SK-MEL-5 (cell line): ENCODE measurements around the gene CDK3. TPM values are rescaled to one million over a fixed set of nuclear protein-coding genes. Genes with fewer than 3 reads are reported as not detected.

Experiments
- DNase-seq: peaks from one replicate; pipeline ENCODE4 v3.0.0-alpha.2; 2016; ENCODE audit warnings: low read depth, low spot score
- in situ Hi-C: cut with HindIII; loops from 2 replicates; pipeline ENCODE4 v1.10.0; 2016; ENCODE audit warnings: low sequenced_read_pairs, high pct_unique_total_duplicates, low pct_unique_long_range_greater_than_20kb
- total RNA-seq: library from RNA; depleted of rRNA; stranded (reverse); fragments of >200 nt; shearing (Covaris generic); gene quantifications from 2 replicates; pipeline ENCODE4 v1.2.3, GENCODE V29; 2014

The CDK3 gene
- total RNA-seq, 1 experiment from 2014 or later = 4.3 TPM

DNA sequence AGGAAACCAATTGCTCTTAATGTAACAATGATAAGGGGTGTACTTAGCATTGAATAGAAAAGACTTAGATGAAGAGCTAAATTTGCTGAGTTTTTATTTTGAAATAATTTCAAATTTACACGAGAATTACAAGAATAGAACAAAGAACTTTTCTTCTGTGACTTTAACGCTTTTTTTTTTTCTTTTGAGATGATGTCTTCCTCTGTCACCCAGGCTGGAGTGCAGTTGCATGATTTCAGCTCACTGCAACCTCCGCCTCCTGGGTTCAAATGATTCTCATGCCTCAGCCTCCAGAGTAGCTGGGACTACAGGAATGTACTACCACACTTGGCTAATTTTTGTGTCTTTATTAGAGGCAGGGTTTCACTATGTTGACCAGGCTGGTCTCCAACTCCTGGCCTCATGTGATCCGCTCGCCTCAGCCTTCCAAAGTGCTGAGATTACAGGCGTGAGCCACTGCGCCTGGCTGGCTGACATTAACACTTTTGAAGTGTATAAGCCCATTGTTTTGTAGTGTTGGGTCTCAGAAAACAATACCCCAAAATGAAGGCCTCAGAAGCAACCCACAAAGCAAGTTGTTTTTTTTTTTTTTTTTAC is 19.5 kb upstream of the CDK3 start:
- DNase-seq = no peak
- in situ Hi-C loops = no loop called here

DNA sequence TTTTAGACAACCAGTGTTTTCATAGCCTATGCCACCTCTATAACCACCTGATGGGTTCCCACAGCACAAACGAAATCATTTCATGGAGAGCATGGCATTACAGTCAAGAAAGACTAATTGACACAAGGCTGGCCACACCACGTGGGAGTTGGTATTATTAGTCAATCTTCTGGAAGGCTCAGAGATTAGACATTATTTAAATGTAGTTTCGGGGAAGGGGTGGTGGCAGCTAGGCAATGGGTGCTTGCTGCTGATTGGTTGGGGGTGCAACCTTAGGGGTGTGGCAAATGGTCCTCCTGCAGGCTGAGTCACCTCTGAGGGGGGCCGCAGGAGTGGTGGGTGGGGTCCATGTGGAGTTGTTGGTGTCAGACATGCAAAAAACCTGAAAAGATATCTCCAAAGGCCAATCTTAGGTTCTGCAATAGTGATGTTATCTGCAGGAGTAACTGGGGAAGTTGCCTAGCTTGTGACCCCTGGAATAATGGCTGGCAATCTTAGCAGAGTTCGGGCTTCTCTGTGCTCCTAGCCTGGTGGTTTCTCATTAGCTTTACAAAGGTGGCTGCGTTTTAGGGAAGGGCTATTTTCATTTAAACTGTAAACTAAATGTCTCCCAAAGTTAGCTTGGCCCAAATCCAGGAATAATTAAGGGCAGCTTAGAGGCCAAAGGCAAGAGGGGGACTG is 17.0 kb upstream of the CDK3 start:
- no peak for DNase-seq
- in situ Hi-C loops = no loop called here

DNA sequence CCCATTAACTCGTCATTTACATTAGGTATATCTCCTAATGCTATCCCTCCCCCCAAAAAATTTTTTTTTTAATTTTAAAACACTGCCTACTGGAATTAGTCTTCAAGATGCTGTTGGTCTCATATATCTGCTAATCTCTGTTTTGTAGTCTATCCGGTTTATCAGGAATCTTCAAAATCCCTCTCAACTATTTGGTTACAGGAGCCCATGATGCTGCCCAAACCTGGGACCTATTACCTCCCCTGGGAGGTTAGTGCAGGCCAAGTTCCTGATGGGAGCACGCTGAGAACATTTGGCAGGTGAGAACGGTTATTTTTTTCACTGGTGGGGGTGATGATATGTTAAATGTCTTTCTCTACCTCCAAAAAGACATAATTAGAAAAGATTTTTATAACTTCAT is 14.7 kb upstream of the CDK3 start:
- in situ Hi-C loops = no loop called here
- DNase-seq = no peak

GRCh38 chr17:75987041-75987440 is 13.6 kb upstream of the CDK3 start:
- in situ Hi-C loops = no loop called here
- DNase-seq = no peak

DNA sequence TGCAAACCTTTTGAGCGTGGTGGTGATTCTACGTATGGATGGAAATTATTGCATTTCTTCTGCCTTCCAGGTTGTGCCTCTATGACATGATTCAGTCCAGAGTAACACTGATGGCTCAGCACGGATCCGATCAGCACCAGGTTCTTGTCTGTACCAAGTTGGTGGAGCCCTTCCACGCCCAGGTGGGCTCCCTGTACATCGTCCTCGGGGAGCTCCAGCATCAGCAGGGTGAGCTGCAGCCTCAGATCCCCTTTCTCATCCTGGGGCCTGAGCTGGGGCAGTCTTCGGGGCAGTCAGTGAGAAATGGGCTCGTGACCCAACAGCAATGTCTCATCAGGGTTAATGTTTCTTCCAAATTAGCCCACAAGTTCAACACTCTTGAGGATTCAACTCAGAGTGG is 9.3 kb upstream of the CDK3 start:
- no peak for DNase-seq
- in situ Hi-C loops = no loop called here

DNA sequence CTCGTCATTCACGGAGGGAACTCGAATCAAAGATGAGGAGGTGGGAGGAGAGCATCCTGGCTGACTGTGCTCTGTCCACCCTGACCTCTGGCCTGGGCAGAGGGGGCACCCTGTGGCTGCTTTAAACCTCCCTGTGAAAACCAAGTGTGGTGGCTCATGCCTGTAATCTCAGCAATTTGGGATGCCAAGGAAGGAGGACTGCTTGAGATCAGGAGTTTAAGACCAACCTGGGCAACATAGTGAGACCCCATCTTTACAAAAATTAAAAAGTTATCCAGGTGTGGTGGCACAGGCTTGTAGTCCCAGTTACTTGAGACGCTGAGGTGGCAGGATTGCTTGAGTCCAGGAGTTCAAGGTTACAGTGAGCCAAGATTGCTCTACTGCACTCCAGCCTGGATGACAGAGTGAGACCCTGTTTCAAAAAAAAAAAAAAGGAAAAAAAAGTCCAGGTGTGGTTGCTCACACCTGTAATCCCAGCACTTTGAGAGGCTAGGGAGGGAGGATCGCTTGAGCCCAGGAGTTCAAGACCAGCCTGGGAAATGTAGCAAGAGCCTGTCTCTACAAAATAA is 5.8 kb upstream of the CDK3 start:
- in situ Hi-C loops = no loop called here
- no peak for DNase-seq

GRCh38 chr17:75995385-75995925 is 5.2 kb upstream of the CDK3 start:
- in situ Hi-C loops = no loop called here
- no peak for DNase-seq

DNA sequence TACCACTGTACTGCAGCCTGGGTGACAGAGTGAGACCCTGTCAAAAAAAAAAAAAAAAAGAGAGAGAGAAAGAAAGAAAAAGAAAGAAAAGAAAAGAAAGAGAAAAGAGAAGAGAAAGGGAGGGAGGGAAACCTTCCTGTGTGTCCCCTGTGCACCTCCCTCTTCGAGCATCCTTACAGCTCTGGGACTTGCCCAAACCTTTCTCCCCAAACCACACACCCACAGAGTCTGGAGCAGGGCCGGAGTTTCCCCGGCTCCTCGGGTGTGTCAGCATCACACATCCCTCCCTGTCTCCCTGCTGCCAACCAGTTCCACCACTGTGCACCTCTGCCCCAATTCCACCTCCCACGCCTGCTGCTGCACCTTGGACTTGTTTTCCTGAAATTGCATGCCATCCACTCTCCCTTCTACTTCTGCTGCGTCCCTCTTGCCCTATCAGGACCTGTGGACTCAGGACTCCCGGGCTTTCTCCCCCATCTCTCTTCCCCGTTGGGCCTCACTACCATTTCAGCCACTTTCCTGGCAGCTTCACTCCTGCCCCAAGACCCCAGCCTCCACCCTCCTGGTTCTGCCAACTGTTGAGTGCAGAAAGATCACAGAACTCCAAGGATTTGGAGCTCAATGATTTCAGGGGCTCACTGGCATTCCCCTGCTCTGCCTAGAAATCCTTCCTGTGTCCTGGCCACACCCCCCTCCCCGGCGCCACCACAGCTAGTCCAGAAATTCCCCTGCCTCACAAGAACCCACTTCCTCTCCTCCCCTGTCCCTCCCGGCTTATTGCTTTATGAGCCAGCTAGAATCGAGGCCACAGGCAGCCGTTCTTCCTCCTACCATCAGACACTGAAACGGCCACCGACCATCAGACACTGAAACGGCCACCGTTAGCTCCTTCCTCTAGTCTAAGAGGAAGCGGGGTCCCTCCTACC is 3.7 kb upstream of the CDK3 start:
- in situ Hi-C loops = no loop called here
- peak; percentile 35 for DNase-seq

GRCh38 chr17:75998327-75998795 is 2.3 kb upstream of the CDK3 start:
- in situ Hi-C loops = no loop called here

GRCh38 chr17:76000016-76000754 is 470 bp upstream of the CDK3 start:
- in situ Hi-C loops = no loop called here
- DNase-seq = peak; percentile 78

More at GRCh38 chr17:75998327-75998795, 2.3 kb upstream of the CDK3 start:
- peak; percentile 43 for DNase-seq

GRCh38 chr17:76002100-76002499 is 1.4 kb downstream of the CDK3 start:
- DNase-seq = no peak
- in situ Hi-C loops = no loop called here

GRCh38 chr17:76003915-76004314 is 3.3 kb downstream of the CDK3 start:
- DNase-seq = no peak
- in situ Hi-C loops = no loop called here

- no peak for DNase-seq
- in situ Hi-C loops = no loop called here
These were observed 4.2 kb downstream of the CDK3 start for GRCh38 chr17:76004750-76005262.

DNA sequence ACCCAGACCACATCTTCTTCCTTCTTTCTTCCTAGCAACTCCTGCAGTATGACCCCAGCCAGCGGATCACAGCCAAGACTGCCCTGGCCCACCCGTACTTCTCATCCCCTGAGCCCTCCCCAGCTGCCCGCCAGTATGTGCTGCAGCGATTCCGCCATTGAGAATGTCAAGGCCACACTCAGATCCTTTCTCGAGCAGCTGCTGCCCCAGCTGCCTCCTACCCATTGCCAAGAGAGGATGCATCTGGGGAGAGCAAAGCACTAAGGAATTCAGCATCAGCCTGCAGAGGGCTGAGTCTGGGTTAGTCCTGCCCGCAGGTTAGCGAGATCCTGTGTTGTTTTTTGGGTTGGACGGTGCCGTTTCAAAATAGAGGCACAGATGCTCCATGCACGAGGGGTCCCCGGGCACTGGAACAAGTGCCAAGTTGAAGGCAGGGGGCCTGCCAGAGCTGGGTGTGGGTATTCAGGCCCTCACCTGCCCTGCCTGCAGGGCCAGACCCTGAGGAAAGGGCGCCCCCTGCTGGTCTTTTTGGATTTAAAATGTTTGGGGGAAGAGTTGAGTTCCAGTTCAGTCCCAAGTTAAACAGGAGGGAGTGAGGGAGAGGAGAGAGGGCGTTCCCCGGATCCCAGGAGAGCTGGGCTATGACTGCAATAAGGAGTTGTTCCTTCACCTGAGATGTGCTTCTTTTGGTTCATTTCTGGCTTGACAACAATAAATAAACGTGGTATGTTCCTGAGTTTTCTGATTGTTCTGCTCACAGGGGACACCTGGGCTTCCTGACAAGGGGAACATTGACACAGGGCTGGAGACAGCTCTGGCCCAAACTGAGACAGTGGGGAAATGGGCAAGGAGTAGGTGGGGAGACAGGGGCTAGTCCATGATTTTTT is 4.9 kb downstream of the CDK3 start:
- DNase-seq = peak; percentile 92
- in situ Hi-C loops = no loop called here

DNA sequence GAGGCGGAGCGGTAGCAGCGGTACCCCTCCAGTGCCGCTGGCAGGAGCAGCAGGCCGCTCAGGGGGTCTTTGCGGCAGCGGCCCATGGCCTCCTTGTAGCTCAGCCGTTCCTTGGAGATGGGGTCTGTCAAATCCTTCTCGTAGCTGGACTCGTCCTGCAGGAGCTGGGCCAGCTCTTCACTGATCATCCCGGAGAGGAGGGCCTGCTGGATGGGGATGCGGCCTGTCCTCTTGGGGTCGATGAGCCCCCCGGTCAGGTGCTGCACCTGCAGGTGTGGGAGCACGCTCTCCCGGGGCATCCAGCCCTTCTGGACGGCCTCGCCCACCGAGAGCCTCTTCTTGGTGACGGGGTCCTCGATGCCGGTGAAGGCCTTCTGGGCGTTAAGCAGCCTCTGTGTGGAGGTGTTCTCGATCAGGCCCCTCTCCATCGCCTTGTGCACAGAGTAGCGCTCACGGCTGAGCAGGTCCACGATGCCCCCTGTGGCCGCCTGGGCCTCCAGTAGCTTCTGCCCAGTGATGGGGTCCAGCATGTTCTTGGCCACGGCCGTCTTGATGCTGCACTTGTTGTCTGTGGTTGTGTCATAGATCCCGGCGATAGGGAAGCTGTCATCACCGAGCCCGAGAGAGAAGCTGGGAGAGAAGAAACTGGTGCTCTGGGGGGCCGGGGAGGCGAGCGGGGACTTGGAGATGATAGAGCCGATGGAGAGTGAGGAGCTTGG is 6.6 kb downstream of the CDK3 start:
- no peak for DNase-seq
- in situ Hi-C loops = no loop called here

- DNase-seq = no peak
- in situ Hi-C loops = no loop called here
These were observed 7.2 kb downstream of the CDK3 start for GRCh38 chr17:76007850-76008165.
